Left forelimb (tissue), 1 donor: Measurements from ENCODE around the gene PSMB11.

Source experiments
- DNase-seq: peaks from one replicate; pipeline ENCODE4 v3.0.0-alpha.2; 2018; ENCODE audit warnings: low spot score

PSMB11 gene

GRCh38 chr14:23043754-23044153 is 1.7 kb downstream of the PSMB11 start:
- DNase-seq: no peak

GRCh38 chr14:23044840-23045239 is 2.8 kb downstream of the PSMB11 start:
- no peak for DNase-seq

- DNase-seq: no peak
Observed at GRCh38 chr14:23045419-23046357, 3.7 kb downstream of the PSMB11 start.

- DNase-seq: no peak
Observed at GRCh38 chr14:23047034-23047634, 5.1 kb downstream of the PSMB11 start.

GRCh38 chr14:23047751-23048693 is 6.0 kb downstream of the PSMB11 start:
- DNase-seq: no peak

GRCh38 chr14:23049011-23049410 is 7.0 kb downstream of the PSMB11 start:
- DNase-seq: no peak

GRCh38 chr14:23051141-23052057 is 9.4 kb downstream of the PSMB11 start:
- no peak for DNase-seq

GRCh38 chr14:23052182-23052623 is 10.2 kb downstream of the PSMB11 start:
- DNase-seq: no peak

- no peak for DNase-seq
Observed at GRCh38 chr14:23052671-23053070, 10.7 kb downstream of the PSMB11 start.

GRCh38 chr14:23053426-23053825 is 11.4 kb downstream of the PSMB11 start:
- DNase-seq: no peak

GRCh38 chr14:23054000-23054811 is 12.2 kb downstream of the PSMB11 start:
- DNase-seq: no peak

GRCh38 chr14:23055147-23055550 is 13.1 kb downstream of the PSMB11 start:
- no peak for DNase-seq

- DNase-seq: no peak
Observed at GRCh38 chr14:23055621-23056144, 13.7 kb downstream of the PSMB11 start.

GRCh38 chr14:23056145-23056955 is 14.3 kb downstream of the PSMB11 start:
- no peak for DNase-seq

- DNase-seq: no peak
Observed at GRCh38 chr14:23056956-23057756, 15.1 kb downstream of the PSMB11 start, which contains the start of gene CDH24. Gene CDH24, minus strand, starts transcription at chr14:23057520. Its CDS starts 1,787 bp downstream, at chr14:23055733.

- peak; percentile 93 for DNase-seq
Observed at GRCh38 chr14:23057757-23058653, 16.0 kb downstream of the PSMB11 start.
